Natural killer cell (primary cell): ENCODE data around the gene CXXC5. TPM values are rescaled to one million over a fixed set of nuclear protein-coding genes. Genes with fewer than 3 reads are reported as not detected.

Experiments used
- ATAC-seq, 3 donors: fragments of 150-1000 bp in 2 of 3; fragments of 200-7000 bp in 1 of 3; cut with Tn5 transposase; 1 replicate in 1 of 3; 2 replicates in 2 of 3; pipeline ENCODE4 v1.10.0; 2021; ENCODE audit warnings: mild to moderate bottlenecking in 2 of 3, moderate library complexity in 2 of 3
- DNase-seq, 2 donors: peaks; one replicate each; pipeline versions ENCODE4 v3.0.0 to v3.0.0-alpha.2; 2013 to 2021; ENCODE audit warnings: mixed read lengths in 1 of 2
- H3K27ac ChIP-seq: one replicate; pipeline ENCODE4 v1.5.1; 2013; ENCODE audit warnings: mild to moderate bottlenecking, low read length
- H3K27me3 ChIP-seq: one replicate; pipeline ENCODE4 v1.6.1; 2013; ENCODE audit warnings: low read length; ENCODE audit not compliant: control insufficient read depth, insufficient read depth
- H3K36me3 ChIP-seq: one replicate; pipeline ENCODE4 v1.6.1; 2013; ENCODE audit warnings: low read length; ENCODE audit not compliant: control insufficient read depth, insufficient read depth
- H3K4me1 ChIP-seq: one replicate; pipeline ENCODE4 v1.6.1; 2013; ENCODE audit warnings: low read length; ENCODE audit not compliant: control insufficient read depth, insufficient read depth
- H3K4me3 ChIP-seq: one replicate; pipeline ENCODE4 v1.5.1; 2013; ENCODE audit warnings: low read length
- H3K9me3 ChIP-seq: one replicate; pipeline ENCODE4 v1.6.1; 2013; ENCODE audit warnings: low read length; ENCODE audit not compliant: control insufficient read depth, insufficient read depth
- H3K27ac Mint-ChIP-seq, 2 donors: one replicate each; pipeline ENCODE4 v1.8.0; 2022; ENCODE audit warnings: mild to moderate bottlenecking in 2 of 2, mixed read lengths in 2 of 2, moderate library complexity in 1 of 2
- H3K27me3 Mint-ChIP-seq, 2 donors: one replicate each; pipeline ENCODE4 v1.8.0; 2022; ENCODE audit warnings: low read depth in 2 of 2, mixed read lengths in 2 of 2
- H3K36me3 Mint-ChIP-seq: one replicate; pipeline ENCODE4 v1.8.0; 2022; ENCODE audit warnings: mixed read lengths
- H3K4me1 Mint-ChIP-seq, 2 donors: one replicate each; pipeline ENCODE4 v1.8.0; 2022; ENCODE audit warnings: mixed read lengths in 2 of 2
- H3K4me3 Mint-ChIP-seq: one replicate; pipeline ENCODE4 v1.8.0; 2022; ENCODE audit warnings: mild to moderate bottlenecking, moderate library complexity, mixed read lengths
- H3K9me3 Mint-ChIP-seq, 2 donors: one replicate each; pipeline ENCODE4 v1.8.0; 2022; ENCODE audit warnings: mixed read lengths in 2 of 2
- WGBS: methylation state at CpG from one replicate; pipeline ENCODE4 v1.1.7; 2013; ENCODE audit warnings: missing lambda C conversion rate; ENCODE audit not compliant: insufficient coverage; 5-methylcytosine and 5-hydroxymethylcytosine counted together
- intact Hi-C: fragments of 100-400 bp; cut with micrococcal nuclease; formaldehyde crosslinking; loops from one replicate; pipeline ENCODE4 v1.14.2; 2022
- total RNA-seq, 4 donors: library from RNA; stranded (reverse); fragments of 120-200 nt in 1 of 4; gene quantifications; one replicate each; pipeline versions ENCODE4 v1.2.3 to v1.2.4, GENCODE V29; 2013 to 2022
- TF ChIP-seq, protein P1 (sequence below): fragments of 200-600 bp; IDR thresholded peaks from one replicate; pipeline ENCODE4 v1.8.0; 2022; ENCODE audit warnings: antibody characterized with exemption

CXXC5 gene
- total RNA-seq, 3 donors from 2014 or later (not counting 1 experiment from before 2014, with no cell fraction given): 75.6 to 124 (median 84.8) TPM

DNA sequence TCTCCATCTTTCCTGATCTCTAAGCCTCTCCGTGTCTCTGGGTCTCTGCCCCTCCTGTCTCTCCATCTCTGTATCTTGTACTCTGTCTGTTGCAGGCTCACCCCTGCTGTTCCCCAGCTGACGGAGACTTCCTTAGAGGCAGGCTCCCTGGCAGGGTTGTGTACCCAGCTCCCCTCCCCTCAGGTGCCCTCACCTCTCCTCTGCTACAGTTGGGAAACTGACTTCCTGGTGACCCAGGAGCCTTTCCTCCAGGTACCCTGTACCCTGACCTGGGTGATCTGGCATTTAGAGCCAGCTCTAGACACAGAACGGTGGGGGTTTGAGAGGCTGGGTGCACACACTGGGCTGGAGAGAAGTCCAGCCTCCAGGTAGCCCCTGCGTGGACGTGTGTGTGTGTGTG, 37.7 kb downstream of the CXXC5 start:
- intact Hi-C loops: loop anchor here (2.0 kb wide), 1 partner anchor 15 kb away; no protein-coding TSS in a partner anchor
- H3K27ac Mint-ChIP-seq: peak overlapping the region; percentile 29 to 78
- no peaks in the 10 kb centered on the region for H3K36me3 Mint-ChIP-seq
- ATAC-seq: no peak
- Histone ChIP-seq H3K27ac (no peak overlapping the region), H3K4me3 (no peak overlapping the region), H3K9me3 (no peaks in the 10 kb centered on the region), H3K36me3 (peaks cover 29% of the 10 kb centered on the region), H3K27me3 (no peaks in the 10 kb centered on the region), H3K4me1 (peaks cover 79% of the 10 kb centered on the region)
- 70% methylated on average over 5 of the region's 5 CpGs for WGBS
- peak overlapping the region; percentile 38 for H3K4me3 Mint-ChIP-seq
- H3K27me3 Mint-ChIP-seq: no peaks in the 10 kb centered on the region
- no peak for DNase-seq
- H3K4me1 Mint-ChIP-seq: peaks cover 48 to 68% of the 10 kb centered on the region in 2 donors
- no peaks in the 10 kb centered on the region for H3K9me3 Mint-ChIP-seq
- TF ChIP-seq, protein P1, sequence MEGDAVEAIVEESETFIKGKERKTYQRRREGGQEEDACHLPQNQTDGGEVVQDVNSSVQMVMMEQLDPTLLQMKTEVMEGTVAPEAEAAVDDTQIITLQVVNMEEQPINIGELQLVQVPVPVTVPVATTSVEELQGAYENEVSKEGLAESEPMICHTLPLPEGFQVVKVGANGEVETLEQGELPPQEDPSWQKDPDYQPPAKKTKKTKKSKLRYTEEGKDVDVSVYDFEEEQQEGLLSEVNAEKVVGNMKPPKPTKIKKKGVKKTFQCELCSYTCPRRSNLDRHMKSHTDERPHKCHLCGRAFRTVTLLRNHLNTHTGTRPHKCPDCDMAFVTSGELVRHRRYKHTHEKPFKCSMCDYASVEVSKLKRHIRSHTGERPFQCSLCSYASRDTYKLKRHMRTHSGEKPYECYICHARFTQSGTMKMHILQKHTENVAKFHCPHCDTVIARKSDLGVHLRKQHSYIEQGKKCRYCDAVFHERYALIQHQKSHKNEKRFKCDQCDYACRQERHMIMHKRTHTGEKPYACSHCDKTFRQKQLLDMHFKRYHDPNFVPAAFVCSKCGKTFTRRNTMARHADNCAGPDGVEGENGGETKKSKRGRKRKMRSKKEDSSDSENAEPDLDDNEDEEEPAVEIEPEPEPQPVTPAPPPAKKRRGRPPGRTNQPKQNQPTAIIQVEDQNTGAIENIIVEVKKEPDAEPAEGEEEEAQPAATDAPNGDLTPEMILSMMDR: no peak

GRCh38 chr5:139686356-139686705, 38.2 kb downstream of the CXXC5 start:
- no peak overlapping the region for H3K4me3 Mint-ChIP-seq
- H3K9me3 Mint-ChIP-seq: no peaks in the 10 kb centered on the region
- no peaks in the 10 kb centered on the region for H3K27me3 Mint-ChIP-seq
- peak overlapping the region; percentile 29 to 78 for H3K27ac Mint-ChIP-seq
- ATAC-seq (peak in 1 of 3 donors; percentile 12), DNase-seq (no peak)
- H3K4me3 ChIP-seq: no peak overlapping the region
- TF ChIP-seq, protein P1: no peak
- WGBS: 60% methylated on average over 5 of the region's 5 CpGs
- intact Hi-C loops: no loop called here
- no peaks in the 10 kb centered on the region for H3K36me3 Mint-ChIP-seq
- peaks cover 25% of the 10 kb centered on the region for H3K36me3 ChIP-seq
- H3K4me1 ChIP-seq: peaks cover 80% of the 10 kb centered on the region
- H3K27me3 ChIP-seq: no peaks in the 10 kb centered on the region
- H3K9me3 ChIP-seq: no peaks in the 10 kb centered on the region
- H3K27ac ChIP-seq: no peak overlapping the region
- peaks cover 48 to 72% of the 10 kb centered on the region in 2 donors for H3K4me1 Mint-ChIP-seq

- Mint-ChIP-seq H3K36me3 (no peaks in the 10 kb centered on the region), H3K27ac (peak overlapping the region; percentile 29 to 78), H3K4me3 (peak overlapping the region; percentile 13), H3K4me1 (peaks cover 48 to 73% of the 10 kb centered on the region in 2 donors), H3K27me3 (no peaks in the 10 kb centered on the region), H3K9me3 (no peaks in the 10 kb centered on the region)
- H3K27me3 ChIP-seq: no peaks in the 10 kb centered on the region
- ATAC-seq (peak; percentile 6 to 15 (median 10)), DNase-seq (no peak)
- H3K36me3 ChIP-seq: peaks cover 19% of the 10 kb centered on the region
- intact Hi-C loops: no loop called here
- no peaks in the 10 kb centered on the region for H3K9me3 ChIP-seq
- WGBS: 62% methylated on average over 18 of the region's 18 CpGs
- no peak overlapping the region for H3K27ac ChIP-seq
- no peak overlapping the region for H3K4me3 ChIP-seq
- TF ChIP-seq, protein P1: no peak
- H3K4me1 ChIP-seq: peaks cover 80% of the 10 kb centered on the region
Observed at GRCh38 chr5:139686706-139687441, 38.7 kb downstream of the CXXC5 start.
